Activated CD4-positive, alpha-beta T cell treated with anti-CD3 and anti-CD28 coated beads, Interleukin-2, Interleukin-6, amounts not matched to agents 100 ng/mL and 50 ng/mL, durations not matched to agents 16 hours and 8 hours (primary cell): ENCODE results near the gene UBE2M.
"Not testable (repeated sequence)": the region's sequence is repeated elsewhere in the genome, so short reads cannot be mapped to it uniquely, and the experiment has no call there.

Experiments
- DNase-seq: peaks from one replicate; pipeline ENCODE4 v3.0.0-alpha.2; 2020

UBE2M gene

DNA sequence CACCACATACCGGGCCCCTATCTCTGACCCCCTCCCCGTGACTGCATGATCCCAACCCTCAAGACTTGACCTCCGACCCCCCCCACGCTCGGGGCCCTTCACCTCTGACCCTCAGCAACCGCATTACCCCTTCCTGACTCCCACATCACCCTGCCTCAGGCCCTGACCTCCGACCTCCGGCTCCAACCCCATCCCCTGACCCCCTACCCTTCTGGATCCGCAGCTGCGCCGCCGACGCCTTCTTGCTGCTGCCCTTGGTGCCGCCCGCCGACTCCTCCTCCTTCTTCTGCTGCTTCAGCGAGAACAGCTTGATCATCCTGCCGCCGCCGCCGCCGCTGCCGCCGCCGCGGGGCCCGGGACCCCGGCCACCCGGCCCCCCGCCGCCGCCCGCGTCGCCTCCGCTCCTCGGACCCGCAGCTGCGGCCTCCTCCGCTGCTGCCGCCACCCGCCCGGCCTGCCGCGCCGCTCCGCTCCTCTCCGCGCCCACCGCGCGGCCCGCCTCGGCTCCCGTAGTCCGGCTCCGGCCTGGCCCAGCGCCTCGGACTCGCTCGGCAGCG, at the start of gene UBE2M:
TSS of gene UBE2M (minus strand) at position 546 of the 557 bp plus-strand sequence. CDS start at position 316, 230 bp downstream.
- peak; percentile 49 for DNase-seq

DNA sequence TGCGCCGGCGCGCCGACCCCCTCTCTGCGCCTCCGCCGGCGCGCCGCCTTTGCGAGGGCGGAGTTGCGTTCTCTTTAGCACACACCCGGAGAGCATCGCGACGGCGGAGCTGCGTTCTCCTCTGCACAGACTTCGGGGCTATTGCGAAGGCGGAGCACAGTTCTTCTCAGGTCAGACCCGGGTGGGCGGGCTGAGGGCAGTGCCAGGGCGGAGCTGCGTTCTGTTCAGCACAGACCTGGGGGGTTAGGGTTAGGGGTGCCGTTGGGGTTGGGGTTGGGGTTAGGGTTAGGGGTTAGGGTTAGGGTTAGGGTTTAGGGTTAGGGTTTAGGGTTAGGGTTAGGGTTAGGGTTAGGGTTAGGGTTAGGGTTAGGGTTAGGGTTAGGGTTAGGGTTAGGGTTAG, 48.8 kb upstream of the UBE2M start:
- not testable (repeated sequence) for DNase-seq

DNA sequence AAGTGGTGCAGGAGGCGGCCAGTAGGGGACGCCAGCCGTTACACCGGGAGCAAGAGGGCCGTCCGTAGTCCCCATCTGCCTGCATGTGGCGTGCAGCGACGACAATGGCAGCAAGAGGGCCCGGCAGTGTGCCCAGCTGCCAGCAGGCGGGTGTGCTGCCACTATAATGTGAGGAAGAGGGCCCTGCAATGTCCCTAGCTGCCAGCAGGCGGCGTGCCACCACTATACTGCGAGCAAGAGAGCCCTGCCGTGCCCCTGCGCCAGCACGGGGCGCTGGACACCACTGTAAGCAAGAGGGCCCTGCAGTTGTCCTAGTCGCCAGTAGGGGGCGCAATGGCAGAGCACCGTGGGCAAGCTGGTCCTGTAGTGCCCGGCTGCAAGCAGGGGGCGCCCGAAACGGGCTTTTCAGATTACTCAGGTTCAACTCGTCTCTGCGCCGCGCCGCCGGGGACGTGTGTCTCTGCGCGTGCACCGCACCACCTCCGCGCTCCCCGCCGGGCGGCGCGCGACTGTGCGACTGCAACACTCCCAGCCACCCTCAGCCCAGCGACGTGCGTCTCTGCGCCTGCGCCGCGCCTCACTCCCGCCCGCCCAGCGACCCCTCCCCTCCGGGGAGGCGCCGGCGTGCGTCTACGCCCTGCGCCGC, 48.0 kb upstream of the UBE2M start:
- DNase-seq, result not testable (repeated sequence)

DNA sequence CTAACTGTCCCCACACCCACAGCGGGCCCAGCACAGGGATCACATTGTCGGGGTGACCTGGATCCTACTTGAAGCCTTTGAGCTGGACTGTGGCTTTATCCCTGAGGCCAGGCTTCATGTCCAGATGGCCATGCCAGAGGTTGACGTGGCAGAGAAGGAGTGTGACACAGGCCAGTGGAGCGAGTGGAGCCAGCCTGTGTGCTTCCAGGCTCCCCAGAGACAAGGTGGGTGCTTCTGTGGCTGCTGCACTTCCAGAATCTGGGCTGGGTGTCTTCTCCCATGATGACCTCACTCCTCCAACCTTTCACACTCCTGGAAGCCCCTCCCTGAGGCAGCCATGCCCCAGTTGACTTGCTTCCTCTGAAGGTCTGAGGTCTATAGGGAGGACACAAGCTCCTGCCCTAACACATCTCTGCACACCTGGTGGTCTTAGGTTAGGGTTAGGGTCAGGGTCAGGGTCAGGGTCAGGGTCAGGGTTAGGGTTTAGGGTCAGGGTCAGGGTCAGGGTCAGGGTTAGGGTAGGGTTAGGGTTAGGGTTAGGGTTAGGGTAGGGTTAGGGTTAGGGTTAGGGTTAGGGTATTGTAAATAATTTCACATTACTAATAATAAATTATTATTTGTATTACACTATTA, 27.8 kb upstream of the UBE2M start:
- DNase-seq, result no peak

DNA sequence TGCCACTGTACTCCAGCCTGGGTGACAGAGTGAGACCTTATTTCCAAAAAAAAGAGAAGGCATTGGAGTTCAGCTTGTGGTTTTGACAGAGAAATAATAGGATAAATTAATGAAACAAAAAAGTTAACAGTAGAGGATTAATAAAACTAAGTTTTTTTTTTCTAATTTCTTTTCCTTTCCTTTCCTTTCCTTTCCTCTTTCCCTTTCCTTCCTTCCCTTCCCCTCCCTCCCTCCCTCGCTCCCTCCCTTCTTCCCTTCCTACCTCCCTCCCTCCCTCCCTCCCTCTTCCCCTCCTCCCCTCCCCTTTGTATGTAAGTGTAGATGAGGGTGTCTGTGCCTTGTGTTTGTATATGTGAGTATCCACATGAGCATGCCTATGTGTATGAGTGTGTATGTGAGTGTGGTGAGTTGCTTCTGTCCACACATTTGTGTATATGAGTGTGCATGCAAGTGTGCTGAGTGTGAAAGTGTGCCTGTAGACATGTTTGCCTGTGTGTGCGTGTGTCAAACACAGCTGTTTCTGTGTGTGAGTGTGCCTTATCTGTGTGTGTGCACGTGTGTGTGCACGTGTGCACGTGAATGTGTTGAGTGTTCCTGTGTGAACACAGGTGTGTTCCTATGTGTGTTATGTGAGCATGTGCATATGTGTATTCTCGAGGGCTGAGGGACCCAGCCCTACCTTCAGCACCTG, 27.2 kb upstream of the UBE2M start:
- DNase-seq, result no peak

DNA sequence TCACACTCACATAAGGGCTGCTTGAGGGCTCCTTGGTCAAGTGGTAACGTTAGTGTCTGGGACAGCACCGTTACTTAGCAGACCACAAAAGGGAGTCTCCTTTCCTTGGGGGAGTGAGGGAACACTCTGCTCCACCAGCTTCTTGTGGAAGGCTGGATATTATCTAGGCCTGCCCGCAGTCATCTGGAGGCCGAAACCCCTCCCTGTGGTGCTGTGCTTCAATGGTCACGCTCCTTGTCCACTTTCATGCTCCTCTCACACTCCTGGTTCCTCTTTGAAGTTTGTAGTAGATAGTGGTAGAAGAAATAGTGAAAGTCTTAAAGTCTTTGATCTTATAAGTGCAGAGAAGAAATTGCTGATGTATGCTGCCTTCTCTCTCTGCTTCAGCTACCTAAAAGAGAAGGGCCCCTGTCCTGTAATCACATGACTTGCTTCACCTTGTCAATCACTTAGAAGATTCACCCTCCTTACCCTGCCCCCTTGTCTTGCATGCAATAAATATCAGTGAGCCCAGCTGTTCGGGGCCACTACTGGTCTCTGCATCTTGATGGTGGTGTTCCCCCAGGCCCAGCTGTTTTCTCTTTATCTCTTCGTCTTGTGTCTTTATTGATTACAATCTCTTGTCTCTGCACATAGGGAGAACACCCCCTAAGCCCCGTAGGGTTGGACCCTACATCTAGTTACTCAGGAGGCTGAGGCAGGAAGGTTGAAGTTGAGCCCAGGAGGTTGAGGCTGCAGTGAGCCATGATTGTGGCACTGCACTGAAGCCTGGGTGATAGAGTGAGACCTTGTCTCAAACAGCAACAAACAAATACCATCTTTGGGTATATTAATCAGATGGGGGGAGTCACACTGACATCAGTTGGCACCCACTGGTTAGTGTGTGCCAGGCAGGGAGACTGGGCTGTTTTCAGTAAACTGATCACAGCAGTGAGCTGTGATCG, 26.4 kb upstream of the UBE2M start:
- DNase-seq, result no peak

DNA sequence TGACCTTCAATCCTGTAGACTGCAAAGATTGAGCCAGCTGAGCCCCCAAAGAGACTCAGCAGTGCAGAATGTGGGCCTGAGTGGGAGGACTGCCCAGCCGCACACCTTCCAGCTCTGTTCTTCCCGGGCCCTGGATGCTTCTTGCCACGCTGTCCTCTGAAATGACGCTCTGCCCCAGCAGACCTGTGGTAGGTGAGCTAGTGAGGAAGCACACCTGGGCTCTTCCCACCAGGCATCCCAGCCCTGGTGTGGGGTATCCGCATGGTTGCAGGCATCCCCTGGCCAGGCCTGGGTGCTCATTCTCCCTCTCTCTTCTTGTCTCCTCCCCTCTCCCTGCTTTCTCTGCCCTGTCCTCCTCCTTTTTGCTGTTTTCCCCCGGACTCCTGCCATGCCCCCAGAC, 24.6 kb upstream of the UBE2M start:
- no peak for DNase-seq

DNA sequence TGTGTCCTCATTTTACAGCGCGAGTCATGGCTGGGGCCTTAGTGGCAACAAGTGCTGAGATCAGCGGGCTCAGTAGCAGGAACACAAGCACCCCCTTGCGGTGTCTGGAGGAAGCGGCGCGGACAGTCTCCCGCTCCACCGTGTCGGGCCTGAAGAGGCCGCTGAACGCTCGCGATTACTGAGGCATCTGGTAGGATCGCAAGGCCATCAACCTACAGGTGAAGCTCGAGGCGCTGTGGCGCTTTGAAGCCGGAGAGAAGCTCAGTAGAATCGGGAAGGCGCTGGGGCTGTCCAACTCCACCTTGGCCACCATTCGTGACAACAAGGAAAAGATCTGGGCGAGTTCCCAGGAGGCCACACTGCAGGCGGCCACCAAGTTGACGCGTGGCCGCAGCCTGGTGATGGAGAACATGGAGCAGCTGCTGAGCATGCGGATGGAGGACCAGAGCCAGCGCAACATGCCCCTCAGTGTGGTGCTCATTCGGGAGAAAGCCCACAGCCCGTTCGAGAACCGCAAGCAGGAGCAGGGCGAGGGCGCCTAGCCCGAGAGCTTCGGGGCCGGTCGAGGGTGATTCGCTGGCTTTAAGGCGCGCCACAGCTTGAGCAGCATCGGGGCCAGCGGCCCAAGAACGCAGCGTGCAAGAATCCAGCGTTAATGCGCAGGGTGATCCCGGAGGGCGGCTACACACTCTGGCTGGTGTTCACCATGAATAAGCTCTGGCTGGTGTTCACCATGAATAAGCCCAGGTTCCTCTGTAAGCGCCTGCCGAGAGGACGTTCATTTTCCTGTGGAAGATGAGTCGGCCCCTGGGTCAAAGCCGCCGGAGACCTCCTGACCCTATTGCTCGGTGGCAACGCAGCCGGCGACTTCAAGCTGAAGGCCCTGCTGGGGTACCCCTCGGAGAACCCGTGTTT, 23.1 kb upstream of the UBE2M start:
- peak; percentile 94 for DNase-seq

DNA sequence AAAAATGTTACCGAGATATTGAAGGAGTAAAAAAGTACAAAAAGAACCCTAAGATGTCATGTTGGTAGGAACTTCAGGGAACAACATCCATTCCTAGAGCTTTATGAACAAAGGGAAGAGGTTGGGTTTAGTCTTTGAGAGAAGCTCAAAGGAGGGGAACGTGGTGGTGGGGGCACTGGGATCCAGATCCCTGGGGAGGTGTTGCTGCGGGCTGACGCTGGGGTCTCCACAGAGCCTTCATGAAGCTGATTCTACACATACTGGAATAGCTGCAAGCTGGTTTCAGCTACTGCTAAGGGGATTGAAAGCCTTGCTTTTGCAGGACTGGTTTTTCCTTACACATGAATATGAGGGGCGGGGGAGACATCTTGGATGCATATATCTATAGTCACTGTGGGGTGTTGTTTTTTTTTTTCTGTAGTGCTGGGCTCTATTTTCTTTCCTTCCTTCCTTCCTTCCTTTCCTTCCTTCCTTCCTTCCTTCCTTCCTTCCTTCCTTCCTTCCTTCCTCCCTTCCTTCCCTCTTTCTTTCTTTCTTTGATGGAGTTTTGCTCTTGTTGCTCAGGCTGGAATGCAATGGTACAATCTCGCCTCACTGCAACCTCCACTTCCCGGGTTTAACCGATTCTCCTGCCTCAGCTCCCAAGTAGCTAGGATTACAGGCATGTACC, 21.2 kb upstream of the UBE2M start:
- no peak for DNase-seq

DNA sequence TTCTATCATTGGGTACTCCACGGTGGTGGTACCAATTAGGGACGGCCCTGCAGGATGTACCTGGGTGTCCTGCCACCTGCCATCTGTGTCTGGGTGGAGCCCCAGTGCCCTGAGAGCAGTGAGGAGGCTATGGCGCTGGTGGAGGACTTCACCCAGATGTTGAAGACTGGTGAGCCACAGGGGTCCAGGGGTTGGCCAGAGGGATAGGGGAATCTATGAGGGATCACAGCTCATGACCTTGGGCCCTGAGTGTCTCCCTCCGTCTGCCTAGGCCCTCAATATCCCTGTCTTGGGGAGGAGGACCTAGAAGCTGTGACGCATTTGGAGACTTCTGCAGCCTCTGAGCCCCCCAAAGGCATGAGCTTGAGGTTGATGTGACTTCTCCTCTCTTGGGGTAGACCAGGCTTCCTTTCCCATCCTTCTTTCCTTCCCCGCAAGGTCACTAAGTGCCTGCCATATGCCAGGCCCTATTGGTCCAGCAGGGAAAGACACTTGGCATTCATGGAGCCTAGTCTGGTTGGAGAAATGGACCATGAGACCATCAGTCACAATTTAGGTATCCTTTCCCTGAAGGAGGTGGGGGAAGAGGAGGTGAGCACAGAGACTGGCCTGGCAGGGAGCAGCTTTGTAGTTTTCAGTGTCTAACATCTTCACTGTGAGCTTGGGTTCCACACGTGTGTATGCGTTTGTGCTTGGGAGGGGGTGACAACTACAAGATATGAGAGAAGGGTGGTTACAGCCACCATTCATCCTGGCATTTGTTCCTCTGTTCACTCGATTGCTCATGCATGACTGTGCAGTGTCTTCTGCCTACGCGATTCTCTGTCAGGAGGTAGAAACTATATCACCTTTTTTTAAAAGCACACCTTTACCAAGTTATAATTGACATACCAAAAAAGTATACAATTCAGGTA, 19.9 kb upstream of the UBE2M start:
- no peak for DNase-seq

DNA sequence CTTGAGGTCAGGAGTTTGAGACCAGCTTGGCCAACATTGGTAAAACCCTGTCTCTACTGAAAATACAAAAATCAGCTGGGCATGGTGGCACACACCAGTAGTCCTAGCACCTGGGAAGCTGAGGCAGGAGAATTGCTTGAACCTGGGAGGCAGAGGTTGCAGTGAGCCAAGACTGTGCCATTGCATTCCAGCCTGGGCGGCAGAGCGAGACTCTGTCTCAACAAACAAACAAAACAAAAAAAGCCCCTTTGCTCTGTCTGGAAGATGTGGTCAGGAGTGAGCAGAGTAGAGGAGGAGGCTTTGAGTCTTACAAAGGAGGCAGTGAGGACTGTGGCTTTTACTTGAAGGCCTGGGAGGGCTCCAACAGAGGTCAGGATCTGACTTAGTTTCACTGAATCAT, 19.2 kb upstream of the UBE2M start:
- not testable (repeated sequence) for DNase-seq

DNA sequence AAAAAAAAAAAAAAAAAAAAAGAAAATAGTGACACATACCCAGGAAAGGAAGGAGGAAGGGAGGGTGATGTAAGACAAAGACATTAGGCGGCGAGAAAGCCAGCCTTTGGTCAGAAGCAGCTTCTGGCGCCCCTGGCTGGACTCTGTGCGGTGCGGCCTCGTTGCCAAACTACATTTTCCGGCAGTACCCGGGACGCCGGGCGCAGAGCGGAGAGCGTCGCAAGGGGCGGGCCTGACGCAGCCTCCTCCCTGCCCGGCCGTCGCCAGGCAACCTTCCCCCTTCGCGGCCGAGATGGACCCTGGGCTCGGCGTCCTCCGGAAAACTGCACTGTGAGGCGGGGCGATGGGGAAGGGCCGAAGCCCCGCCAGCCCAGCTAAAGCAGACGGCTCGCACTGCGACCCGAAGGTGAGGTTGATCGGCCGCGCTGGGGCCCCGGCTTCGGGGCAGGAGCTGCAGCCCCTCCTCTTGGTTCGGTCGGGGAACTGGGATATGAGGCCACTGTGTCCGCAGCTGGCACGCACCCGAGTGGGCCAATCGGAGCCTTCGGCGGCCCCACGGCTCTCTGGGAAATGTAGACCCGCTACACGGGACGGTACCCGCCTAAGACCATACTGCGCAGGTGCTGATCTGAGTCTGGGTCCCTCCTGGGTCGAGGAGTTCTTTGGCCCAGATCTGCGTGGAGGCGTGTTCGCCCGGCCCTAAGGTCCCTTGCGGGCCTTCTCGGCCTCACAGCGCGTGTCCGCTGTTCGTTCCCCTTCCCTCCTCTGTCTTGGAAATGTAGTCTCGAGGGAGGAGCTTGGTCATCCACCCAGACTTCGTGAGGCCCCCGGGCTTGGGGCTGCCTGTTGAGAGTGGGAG, 17.0 kb upstream of the UBE2M start:
- DNase-seq, result peak; percentile 91

DNA sequence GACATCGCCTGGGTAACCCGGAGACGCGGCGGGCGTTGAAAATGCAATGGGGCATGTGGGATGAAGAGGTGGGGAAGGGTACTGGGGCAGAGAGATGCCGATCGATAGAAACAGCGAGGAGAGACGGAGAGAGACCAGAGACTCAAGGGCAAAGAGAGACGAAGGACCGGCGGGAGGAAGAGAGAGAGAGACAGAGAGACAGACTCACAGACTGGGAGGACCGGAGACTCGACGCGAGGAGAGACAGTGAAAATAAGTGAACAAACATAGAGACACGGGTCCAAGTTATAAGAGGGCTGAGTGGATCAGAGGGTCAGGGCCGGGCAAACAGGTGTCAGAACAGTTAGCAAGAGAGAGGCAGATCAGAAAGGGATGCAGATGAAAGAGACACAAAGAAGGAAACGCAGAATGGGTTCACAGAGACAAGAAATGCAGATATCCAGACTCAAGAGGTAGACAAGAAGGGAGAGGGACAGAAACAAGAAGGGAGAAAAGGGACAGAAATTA, 15.3 kb upstream of the UBE2M start:
- DNase-seq, result no peak

DNA sequence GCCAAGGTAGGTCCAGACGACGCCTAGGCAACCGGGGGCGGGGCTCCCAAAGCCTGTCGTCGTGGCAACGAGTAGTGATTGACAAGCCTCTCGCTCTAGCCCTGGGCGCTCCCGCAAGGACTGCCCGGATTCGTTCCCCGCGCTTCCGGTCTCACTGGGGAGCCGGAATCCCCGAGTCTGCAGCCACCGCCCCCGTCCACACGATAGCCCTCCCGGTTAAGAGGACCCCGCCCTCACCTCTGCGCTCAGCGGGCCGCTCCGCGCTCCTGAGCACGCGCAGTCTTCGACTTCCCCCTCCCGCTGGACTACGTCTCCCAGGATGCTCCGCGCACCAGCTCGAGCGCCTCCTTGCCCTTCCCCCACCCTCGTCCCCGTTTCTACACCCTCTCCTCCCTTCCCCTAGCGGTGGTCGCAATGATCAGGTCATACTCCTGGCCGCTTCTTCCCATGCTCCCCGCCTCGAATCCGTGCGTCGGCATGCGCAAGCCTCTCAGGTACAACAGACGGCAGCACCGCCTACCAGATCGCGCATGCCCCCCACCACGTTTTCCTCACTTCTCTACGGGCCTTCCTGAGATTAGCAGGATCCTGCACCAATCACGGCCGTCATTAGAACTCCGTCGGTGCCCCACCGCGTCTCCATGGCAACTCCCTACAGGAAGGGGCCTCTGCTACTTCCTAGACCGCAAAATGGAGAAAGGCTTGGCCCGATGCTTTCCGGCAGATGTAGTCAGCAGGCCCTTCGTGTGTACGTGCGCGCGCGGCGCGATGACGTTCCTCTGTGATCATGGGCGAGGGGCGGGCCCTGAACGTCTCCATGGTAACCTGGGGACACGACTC, 14.6 kb upstream of the UBE2M start, which contains the start of gene MZF1:
TSS of gene MZF1 (minus strand) at position 518 of the 840 bp plus-strand sequence. CDS start 1,946 bp downstream, outside the sequence.
- peak; percentile 100 for DNase-seq

DNA sequence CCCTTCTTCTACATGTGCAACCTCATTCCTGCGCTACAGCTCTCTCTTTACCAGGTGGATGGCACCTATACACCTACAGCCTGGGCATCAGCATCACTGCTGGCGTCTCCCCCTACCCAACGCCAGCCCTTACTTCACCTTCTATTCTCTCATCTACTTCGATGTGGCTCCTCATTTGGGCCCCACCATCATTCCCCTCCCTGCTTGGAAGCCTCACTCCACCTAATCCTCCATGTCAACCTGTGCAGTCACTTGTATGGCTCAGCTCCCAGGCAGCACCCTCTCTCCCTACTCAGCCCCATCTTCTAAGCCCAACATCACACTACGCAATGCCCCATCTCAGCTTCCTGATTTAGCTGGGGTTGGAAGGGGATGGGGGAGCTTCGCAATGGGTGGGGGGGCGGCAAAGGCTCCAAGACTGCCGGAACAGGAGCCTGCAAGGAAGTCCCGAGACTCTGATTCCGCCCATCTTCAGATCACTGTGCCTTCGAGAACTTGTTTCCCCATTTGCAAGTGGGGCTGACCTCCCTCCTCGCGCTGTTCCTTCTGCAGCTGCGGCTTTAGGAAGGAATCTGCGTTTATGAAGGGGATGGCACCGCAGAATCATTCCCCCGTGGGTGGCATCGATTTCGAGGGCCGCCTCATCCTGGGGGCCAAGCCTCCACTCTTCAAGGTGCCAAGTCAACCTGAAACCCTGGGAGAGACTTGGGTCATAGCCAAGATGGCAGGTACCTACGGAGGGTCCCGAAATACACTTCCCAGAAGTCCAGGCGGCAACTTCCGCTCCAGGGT, 13.8 kb upstream of the UBE2M start:
- DNase-seq, result no peak

DNA sequence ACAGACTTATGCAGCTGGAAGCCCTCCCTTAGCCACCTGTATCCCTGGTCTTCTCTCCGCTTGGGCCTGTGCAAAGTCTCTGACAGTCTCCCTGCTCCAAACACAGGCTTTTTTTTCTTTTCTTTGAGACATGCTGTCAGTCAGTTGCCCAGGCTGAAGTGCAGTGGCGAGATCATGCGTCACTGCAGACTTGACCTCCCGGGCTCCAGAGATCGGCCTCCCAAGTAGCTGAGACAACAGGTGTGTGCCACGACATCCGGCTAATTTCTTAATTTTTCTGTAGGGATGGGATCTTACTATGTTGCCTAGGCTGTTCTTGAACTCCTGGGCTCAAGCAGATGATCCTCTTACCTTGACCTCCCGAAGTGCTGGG, 13.2 kb upstream of the UBE2M start:
- DNase-seq, result no peak
